Stimulated activated CD4-positive, alpha-beta T cell treated with anti-CD3 and anti-CD28 coated beads, Interleukin-12 subunit alpha, Interleukin-12 subunit beta, amount 100 ng/mL, for 24 hours (primary cell): ENCODE data around the gene KCND3.

Experiments used
- DNase-seq, 2 experiments: peaks; one replicate each; pipeline ENCODE4 v3.0.0-alpha.2; 2020; ENCODE audit warnings: low read depth in 2 of 2

Gene KCND3

DNA sequence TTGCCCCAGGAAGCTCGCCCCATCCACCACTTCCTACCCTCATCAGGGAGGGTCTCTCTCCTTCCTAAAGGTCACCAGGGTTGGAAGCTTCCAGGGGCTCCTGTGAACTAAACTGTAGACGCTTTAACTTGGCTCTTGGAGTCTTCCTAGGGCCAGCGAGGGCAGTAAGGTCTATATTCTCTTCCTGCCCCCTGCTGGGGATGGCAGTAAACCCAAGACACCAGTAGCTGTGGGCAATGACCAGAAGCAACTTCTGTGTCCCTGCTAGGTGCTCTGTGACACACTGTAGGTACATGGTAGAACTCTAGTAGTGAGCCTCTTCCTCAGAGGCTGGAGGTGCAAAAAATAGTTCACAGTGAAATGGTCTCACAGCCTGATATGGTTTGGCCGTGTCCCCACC, 30.0 kb downstream of the KCND3 start:
- DNase-seq, result no peak

DNA sequence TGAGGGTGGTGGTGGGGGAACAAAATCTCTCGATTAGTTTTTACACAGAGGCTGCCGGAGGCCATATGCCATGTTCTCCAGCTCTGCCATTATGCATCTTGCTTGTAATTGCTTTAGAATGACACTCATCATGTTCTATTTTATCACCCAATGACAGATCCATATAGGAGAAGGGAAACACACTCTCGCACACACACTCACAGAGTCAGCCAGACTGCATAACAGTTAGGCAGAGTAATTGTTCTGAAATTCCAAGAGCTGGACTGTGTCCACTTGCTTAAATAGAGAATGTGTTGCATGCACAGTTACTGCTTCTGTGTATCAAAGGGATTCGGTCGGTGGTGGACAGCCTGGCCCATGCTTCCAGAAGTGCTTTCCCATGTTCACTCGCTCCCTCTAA, 30.6 kb downstream of the KCND3 start:
- no peak for DNase-seq

DNA sequence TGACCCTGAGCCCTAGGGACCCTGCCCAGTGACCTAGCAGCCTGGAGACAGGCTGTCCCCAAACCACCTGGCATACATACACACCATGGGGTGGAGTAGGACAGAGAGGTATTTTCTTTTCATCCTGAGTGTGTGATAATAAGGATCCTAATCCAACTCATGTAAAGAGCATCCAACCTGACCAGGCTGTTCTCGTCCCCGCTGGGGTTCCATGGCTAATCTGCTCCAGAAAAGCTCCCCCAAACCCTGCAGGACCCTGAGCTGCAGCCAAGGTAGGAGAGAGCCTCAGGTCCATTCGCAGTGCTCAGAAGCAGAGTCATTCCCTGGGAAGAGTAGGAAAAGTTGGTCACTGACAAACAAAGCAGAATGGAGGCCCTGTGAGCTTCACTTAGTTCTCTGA, 31.4 kb downstream of the KCND3 start:
- no peak for DNase-seq

DNA sequence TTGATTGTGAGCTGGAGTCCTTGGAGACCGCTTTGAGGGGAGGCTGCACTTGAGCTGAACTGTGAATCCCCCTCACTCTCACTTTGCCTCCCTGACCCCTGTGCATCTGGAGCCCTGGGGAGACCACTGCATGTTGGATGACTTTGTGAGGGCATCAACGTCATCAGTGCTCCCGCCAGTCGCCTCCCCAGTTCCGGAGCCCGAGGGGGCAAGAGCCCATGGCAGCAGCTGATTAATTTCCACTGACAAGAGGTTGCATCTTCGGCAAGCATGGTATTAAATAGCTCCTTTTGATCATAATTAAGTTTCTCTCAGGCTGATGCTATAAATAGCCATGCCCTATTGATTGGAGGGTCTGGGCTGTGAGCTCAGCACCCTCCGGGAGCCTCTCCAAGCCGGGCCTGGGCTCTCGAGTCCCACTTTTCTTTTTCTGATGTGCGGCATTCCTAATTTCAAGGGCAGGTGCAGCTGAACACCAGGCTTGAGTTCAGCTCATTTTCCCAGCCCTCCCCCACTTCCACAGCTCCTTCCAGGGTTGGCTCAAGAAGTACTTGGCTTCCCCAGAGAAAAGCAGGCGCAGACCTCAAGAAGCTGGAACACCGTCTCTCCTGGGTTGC, 33.2 kb downstream of the KCND3 start:
- DNase-seq, result no peak

DNA sequence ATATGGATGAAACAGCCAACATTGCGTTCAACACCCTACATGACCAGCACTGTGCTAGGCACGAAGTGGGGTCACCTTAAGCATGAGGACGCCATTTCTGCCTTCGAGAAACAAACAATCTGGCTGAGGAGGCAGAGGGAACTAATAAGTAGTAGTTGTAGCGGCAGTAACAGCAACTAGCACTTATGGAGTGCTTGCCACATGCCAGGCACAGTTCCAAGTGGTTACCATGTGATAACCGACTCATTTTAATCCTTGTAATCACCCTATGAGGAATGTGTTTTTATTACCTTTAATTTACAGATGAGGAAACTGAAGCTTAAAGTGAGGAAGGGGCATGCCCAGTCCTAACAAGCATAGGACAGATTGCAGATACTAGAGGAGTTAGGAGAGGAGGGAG, 33.7 kb downstream of the KCND3 start:
- no peak for DNase-seq

DNA sequence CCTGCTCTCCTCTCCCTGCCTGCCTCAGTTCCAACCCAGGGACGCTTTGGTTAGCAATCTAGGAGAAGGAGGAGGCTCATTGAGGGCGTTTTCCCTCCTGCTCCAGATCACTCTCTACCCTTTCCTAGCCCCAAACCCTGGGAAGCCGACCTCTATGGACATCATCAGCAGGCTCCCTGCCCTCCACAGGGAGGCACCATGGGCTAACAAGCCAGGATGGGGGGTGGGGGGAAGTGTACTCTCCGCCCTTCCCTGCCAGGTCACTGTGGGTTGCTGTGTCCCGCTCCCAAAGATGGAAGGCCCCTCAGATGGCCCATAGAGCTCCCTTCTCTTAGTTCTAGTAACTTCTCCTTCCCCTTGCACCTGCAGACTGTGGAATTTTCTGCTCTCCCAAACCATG, 35.7 kb downstream of the KCND3 start:
- DNase-seq, result no peak

DNA sequence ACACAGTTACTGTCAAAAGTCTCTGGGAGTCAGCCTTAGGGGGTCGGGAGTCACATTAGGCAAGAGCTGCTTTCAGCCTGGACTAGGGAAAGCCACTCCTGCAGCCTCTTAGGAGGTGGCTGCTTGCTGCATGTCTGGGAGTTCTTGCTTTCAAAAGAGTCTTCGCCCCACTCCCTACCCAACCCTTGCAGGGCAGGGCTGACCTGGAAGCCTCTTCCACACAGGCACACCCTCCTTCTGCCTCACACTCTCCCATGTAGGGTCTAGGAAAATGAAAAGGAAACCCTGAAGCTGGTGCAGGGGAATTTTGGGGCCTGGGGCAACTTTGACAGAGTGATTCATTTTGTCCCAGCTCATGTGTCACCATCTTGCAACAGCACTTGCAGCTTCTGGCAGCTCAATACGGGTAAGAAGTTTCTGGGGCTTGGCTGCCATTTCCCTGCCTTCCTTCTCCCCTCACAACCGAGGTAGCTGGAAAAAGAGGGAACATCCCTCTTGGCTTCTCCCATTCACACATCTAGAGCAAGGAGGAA, 37.3 kb downstream of the KCND3 start:
- DNase-seq, result no peak

DNA sequence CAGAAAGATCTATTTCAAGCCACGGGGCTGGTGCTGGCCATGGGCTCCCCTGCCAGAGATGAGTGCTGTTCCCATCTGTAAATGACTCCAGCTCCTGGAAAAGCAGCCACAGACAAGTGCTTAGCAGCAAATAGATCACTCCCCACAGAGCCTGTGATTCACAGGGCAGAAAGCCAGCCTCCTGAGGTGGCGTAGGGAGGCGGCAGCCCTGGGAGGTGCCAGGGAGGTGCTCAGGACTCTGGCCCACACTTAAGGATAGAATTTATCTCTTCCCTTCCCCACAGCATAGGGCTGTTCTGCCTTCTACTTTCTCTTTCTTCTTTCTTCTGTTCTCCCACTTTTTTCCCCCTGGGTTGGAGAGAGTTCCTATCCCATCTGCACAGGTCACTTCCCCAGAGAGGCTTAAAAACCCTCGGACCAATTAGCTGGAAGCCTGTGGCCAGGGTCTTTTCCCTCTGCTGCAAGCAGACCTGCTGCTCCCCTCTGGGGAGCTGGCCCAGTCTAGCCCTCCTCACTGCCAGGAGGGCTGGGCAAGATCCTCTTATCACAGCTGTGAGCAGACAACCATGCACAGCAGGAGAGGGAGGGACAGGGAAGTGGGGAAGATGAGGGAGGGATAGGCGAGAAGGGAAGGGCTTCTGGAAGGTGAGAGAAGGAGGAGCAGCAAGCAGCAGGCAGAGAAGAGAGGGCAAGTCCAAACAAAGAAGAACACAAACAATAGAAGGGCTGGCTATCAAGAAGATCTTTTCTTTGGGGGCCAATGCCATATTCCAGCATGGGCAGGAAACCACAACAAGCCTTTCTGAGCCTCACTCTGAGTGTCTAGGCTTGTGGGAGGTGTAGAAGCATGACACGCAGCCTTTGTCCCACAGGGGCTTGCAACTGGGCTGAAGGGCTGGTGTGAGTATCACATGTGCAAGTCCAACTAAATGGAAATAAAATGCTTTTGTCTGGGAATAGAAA, 41.0 kb downstream of the KCND3 start:
- no peak for DNase-seq

DNA sequence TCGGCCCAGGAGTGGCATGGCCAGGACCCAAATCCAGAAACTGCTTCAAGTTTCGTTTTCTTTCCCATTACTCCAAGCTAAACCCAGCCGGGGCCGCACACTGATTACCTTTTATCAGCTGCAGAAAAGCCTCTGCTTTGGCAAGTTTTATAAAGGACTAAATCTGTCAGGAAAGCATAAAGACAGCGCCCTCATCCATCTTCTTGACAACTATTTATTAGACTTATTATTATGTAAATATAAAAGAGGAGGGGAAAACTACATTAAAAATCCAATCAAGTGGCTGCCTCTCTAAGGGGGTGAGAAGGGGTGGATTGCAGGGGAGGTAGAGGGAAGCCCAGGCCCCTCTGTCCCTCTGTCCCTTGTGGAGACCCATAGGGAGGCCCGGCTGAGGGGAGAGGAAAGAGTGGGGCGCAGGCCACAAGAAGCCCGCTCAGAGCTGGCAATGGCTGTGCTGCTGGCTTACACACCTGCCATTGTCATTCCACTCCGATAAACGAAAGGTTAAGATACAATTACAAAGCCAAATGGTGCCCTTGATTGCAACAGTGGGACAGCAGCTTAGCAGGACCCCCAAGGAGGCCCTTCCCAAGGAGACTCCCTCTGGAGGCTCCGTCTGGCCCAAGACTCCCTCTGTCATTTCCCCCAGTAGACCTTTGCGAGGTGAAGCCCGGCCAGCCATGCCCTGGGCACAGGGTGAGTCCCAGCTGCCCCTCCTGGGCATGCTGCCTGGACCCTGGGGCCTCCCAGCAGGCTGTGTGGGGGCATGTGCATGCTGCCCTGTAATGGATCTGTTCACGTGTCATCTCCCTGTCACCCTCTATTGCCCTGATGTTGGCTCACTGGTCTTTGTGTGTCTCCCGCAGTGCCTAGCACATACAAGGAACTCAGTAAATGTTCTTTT, 45.4 kb downstream of the KCND3 start:
- no peak for DNase-seq

DNA sequence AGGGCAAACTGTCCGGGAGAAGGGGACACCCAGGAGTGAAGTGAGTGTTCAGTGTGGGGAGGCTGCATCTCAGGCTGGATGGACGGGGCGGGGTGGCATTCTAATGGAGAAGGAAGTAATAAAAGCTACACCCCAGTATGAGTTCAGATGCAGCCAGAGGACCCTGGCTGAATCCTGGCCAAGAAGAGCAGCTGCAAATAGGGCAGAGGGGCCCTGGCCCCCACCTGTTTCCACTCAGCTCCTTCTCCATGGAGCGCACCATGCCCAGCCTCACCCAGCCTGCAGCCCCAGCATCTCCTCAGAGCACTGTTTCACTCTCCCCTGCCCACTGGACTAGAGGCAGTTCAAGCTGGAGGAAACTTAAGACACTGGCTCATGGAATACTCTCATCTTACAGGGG, 46.4 kb downstream of the KCND3 start:
- DNase-seq, result no peak

DNA sequence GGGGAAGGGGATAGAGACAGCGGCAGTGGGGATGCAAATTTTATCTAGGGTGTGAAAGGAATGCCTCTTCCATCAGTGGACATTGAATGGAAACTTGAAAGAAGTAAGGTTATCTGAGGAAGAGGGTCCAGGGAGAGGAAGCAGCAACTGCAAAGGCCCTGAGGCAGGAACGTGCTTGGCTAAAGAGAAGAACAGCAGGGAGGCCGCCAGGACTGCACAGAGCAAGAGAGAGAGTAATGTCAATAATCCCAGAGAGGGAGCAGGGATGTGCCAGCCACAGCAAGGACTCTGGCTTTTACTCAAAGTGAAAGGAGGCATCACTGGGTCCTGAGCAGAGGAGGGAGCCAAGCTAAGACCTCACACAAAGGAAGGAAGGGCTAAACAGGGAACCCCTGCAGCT, 50.9 kb downstream of the KCND3 start:
- DNase-seq, result no peak

DNA sequence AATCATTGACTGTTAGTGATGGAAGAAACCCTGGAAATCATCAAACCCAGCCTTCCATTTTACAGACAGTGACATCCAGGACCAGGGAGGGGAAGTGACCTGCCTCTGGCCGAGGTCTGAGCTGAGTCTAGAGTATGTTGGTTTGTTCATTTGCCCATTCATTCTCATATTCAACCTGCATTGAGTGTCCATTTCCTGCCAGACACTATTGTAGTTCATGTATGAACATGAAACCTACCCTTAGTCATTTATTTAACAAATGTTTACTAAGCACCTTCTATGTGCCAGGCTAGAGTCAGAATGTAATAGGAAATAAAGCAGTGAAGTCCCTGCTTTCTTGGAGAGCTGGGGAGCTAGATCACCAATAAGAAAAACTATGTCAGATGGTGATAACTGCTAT, 51.3 kb downstream of the KCND3 start:
- DNase-seq, result no peak

DNA sequence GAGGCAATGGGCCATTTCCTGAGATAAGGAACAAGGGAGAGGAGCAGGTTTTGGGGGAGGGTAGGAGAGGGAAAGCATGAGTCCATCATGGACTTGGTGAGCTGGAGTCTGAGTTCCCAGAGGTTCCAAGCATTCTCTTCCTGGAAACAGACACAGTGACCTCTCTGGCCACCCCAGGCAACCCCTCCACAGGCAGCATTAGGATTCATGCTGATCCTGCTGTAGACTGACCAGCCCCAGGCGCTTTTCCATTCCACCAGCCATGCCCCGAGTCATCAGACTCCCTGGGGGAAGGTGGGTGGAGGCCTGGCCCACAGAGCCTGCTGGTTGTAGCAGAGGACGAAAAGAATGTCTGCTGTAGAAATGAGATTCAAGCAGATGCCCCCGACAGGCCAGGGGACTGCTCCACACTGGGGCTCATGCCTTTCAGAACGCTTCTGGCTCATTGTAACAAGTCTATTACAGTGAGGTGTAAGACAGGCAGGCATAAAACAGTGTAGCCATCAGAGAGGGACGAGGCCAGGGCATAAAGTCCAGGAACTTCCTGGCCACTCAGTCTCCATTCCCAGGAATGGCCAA, 52.2 kb downstream of the KCND3 start:
- DNase-seq, result no peak

DNA sequence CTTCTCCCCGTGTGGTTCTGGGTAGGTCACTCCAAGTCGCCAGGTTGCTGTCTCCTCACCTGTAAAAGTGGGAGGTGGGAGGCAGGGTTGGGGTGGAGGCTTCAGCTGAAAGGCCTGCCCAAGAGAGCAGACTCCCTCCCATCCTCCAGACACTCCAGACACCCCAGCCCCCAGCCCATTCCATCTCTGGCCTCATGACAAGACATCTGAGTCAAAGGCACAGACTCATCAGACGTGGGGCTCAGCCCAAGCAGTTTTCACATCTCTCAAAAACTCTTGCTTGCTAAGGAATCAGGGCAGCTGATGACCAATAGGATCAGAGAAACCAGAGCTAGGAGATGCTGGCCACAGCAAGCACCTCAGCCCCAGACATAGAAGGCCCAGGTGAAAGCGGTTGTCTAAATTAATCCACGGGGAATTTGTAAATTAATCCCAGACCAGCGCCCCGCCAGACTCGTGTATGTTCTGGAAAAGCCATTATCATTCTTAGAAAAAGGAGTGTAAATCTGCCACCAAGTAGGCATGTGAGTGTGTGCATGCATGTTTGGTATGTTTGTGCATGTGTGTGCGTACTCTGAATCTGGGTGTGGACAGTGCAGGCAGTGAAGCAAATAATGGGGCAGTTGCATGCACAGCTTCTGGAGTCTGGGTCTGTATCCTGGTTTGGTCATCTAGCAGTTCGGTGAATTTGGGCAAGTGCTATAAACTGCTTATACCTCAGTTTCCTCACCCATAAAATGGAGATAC, 55.2 kb downstream of the KCND3 start:
- no peak for DNase-seq

DNA sequence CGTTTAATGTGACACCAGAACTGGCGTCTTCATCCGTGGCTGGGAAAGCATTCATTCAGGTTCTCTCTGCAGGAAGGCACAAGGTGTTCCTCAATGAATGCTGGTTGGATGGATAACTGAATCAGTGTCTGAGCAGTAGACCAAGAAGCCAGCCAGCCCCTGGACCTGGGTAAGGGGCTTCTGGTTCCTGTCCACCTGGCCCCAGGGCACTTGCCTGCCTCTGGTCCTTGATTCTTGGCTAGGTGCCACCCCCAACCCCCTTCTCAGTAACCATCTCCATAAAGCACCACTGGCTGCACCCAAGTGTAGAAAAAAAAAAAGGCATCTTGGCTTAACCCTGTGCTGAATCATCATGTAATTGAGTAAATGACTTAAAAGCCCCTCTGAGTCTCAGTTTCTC, 59.1 kb downstream of the KCND3 start:
- DNase-seq, result no peak

DNA sequence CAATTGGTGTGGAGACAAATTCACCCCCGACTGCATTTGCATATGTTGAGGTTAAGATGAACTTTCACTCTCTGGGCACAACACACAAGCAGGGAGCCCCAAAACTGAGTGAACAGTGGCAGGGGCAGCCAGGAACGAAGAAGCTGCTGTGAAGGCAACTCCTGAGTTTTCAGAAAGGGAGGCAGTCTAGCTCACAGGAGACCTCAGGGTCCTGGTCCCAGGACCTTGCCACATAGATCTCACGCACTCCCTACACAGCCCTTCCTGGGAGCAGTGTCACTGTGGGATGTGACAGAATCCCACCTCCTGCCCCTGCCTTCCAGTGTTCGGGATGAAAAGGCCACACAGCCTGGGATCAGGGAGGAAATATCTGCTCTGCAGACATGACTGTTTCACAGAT, 60.9 kb downstream of the KCND3 start:
- DNase-seq, result no peak

DNA sequence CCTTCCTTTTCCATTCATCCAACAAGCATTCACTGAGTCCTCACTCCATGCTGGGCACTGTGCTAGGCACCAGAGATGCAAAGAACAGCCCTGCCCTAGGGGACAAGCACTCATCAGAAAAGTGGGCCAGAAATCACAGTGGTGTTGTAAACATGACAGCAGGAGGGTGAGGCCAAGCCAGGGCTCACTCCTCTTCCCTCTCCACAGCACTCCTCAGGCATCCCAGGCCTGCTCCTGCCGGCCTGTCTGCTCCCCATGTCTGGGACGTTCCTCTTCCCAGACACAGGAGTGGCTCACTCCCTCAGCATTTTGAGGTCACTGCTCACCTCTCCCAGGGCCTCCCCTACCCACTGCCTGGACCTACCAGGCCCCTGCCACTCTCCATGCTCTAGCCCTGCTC, 61.8 kb downstream of the KCND3 start:
- no peak for DNase-seq

DNA sequence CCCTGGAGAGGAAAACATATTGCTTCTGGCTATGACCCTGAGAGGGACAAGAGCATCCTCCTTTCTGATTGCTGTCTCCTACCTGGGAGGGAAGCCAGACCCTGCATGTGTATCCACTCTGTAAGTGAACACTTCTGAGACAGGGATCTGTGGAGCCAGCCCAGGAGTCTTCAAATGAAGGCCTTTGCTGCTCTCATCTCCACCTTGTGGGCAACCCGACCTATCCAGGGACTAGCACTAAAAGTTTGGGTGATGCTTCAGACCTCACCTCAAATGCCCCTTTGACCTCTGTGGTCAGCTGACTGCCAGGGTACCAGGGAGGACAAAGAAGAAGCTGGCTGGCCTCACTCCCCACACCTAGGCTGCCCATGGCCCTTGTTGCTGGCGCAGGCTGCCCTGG, 64.7 kb downstream of the KCND3 start:
- DNase-seq, result no peak

DNA sequence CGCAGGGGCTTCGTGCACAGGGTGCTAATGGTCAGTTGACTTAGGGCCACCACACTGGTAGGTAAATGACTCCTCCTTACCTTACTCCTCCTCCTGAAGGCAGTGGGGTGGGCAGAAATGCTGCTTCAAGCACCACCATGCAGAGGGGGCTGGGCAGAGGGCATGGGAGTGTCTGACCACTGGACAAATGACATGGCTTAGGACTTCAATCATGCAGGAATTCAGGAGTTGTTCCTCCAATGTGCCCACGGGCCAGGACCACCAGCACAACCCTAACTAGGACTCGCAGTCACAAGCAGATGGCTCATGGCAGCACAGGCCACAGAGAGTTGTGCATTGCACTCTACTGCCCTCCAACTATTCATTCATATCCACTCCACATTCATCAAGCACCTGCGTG, 65.7 kb downstream of the KCND3 start:
- no peak for DNase-seq

DNA sequence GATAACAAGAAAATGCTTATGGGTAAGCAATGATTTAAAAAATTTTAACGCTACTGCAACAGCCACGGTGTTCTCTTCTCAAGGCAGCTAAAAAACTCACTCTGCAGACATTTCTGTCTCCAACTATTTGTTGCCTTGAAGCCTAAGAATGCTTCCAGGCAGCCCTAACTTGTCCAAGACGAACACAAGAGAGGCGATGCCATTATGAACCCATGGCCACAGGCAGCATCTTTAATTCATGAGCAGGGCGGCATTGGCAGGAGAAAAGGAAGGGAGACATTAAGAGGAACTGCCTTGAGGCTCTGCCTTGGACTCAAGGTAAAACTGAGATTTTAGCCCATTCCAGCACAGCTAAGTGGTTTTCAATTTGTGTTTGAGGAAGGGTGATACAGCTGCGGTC, 67.5 kb downstream of the KCND3 start:
- no peak for DNase-seq
